GM12878 (cell line): ENCODE results near the gene TOP2A. TPM values are rescaled to one million over a fixed set of nuclear protein-coding genes. Genes with fewer than 3 reads are reported as not detected.

Experiments
- ATAC-seq: fragments of 200-7000 bp; cut with Tn5 transposase; 3 replicates; pipeline ENCODE4 v1.9.1; 2020; ENCODE audit warnings: mild to moderate bottlenecking, moderate library complexity
- BruUV-seq: library from RNA; stranded (reverse); fragments of 400-500 nt; replicated peaks from 2 replicates; lab custom pipeline; 2021; lab: Mats Ljungman, UMichigan
- CTCF ChIA-PET: fragments of 300-600 bp; sonication (Branson Sonifier 250); formaldehyde crosslinking; extraction: SDS; loops from one replicate; lab custom pipeline; 2021; ENCODE audit warnings: inconsistent platforms; lab: Yijun Ruan, JAX
- POLR2A ChIA-PET: fragments of 350-600 bp; formaldehyde crosslinking; extraction: SDS; loops from one replicate; lab custom pipeline; 2021; ENCODE audit warnings: inconsistent platforms; lab: Charles Lee
- RAD21 ChIA-PET: fragments of 300-600 bp; sonication (Branson Sonifier 250); formaldehyde crosslinking; loops from one replicate; lab custom pipeline; 2023; ENCODE audit warnings: antibody characterized with exemption; ENCODE audit not compliant: unreplicated experiment; lab: Charles Lee
- SMC1A ChIA-PET: fragments of 300-600 bp; sonication (Branson Sonifier 250); formaldehyde crosslinking; loops from one replicate; lab custom pipeline; 2023; ENCODE audit not compliant: unreplicated experiment, uncharacterized antibody; lab: Charles Lee
- DNase-seq: peaks from one replicate; pipeline ENCODE4 v3.0.0-alpha.2; 2011; ENCODE audit warnings: low read depth, low spot score
- FAIRE-seq: peaks from 3 replicates; lab custom pipeline; 2011; peaks lifted over from hg19 to GRCh38; lab: Jason Lieb, UNC
- H2AFZ ChIP-seq: 2 replicates; pipeline ENCODE4 v1.6.0; 2011; ENCODE audit warnings: low read depth, low read length, control low read depth; ENCODE audit not compliant: control insufficient read depth
- H3K27ac ChIP-seq: 2 replicates; pipeline ENCODE4 v1.5.1; 2011; ENCODE audit warnings: control low read depth; ENCODE audit not compliant: control insufficient read depth, insufficient read depth
- H3K27me3 ChIP-seq, 2 experiments: replicated peaks in 1 of 2; 2 replicates each; pipeline versions ENCODE4 v1.6.0 to v1.6.1; 2011; ENCODE audit warnings: low read length in 1 of 2; ENCODE audit not compliant: control insufficient read depth in 2 of 2, insufficient read depth in 2 of 2
- H3K36me3 ChIP-seq, 2 experiments: 2 replicates each; pipeline ENCODE4 v1.5.1; 2011; ENCODE audit warnings: low read length in 1 of 2; ENCODE audit not compliant: control insufficient read depth in 2 of 2, insufficient read depth in 2 of 2
- H3K4me1 ChIP-seq: 2 replicates; pipeline ENCODE4 v1.6.1; 2011; ENCODE audit warnings: mild to moderate bottlenecking, low read length, moderate library complexity, mixed read lengths; ENCODE audit not compliant: control insufficient read depth, insufficient read depth
- H3K4me2 ChIP-seq: 2 replicates; pipeline ENCODE4 v1.6.0; 2011; ENCODE audit warnings: control low read depth; ENCODE audit not compliant: control insufficient read depth, insufficient read depth
- H3K4me3 ChIP-seq: fragments of 200-600 bp; sonication (generic); 2 replicates; pipeline ENCODE4 v1.5.1; 2016
- H3K79me2 ChIP-seq: 2 replicates; pipeline ENCODE4 v1.6.0; 2011; ENCODE audit warnings: low read length; ENCODE audit not compliant: control insufficient read depth, insufficient read depth
- H3K9ac ChIP-seq: 2 replicates; pipeline ENCODE4 v1.8.0; 2011; ENCODE audit warnings: low read length, control low read depth, mixed read lengths; ENCODE audit not compliant: control insufficient read depth, insufficient read depth
- H3K9me3 ChIP-seq: replicated peaks from 3 replicates; pipeline ENCODE4 v1.5.1; 2011; ENCODE audit warnings: mild to moderate bottlenecking, low read length; ENCODE audit not compliant: control insufficient read depth, insufficient read depth
- H4K20me1 ChIP-seq: 2 replicates; pipeline ENCODE4 v1.6.0; 2011; ENCODE audit not compliant: control insufficient read depth, insufficient read depth
- BMI1 ChIP-seq: fragments of 450-650 bp; IDR thresholded peaks from 2 replicates; pipeline ENCODE4 v1.6.1; 2016; ENCODE audit warnings: mild to moderate bottlenecking, moderate library complexity, borderline replicate concordance
- CBX3 ChIP-seq: fragments of 200-600 bp; sonication (generic); IDR thresholded peaks from 2 replicates; pipeline ENCODE4 v1.6.1; 2016; ENCODE audit warnings: low read depth, borderline replicate concordance
- EED ChIP-seq: sonication (generic); IDR thresholded peaks from 2 replicates; pipeline ENCODE4 v1.6.1; 2016; ENCODE audit warnings: antibody characterized with exemption, low read depth
- FOXK2 ChIP-seq: fragments of 450-650 bp; IDR thresholded peaks from 2 replicates; pipeline ENCODE4 v1.6.1; 2017; ENCODE audit warnings: mild to moderate bottlenecking, moderate library complexity
- HCFC1 ChIP-seq: fragments of 150-350 bp; IDR thresholded peaks from 2 replicates; pipeline ENCODE4 v1.6.1; 2014; ENCODE audit warnings: low read length
- RUNX3 ChIP-seq: IDR thresholded peaks from 2 replicates; pipeline ENCODE4 v1.6.1; 2012; ENCODE audit warnings: low read length, inconsistent platforms
- SIX5 ChIP-seq: IDR thresholded peaks from 2 replicates; pipeline ENCODE4 v1.6.1; 2011; ENCODE audit warnings: mild to moderate bottlenecking, low read depth, low read length, moderate library complexity; ENCODE audit not compliant: severe bottlenecking
- YBX1 ChIP-seq: fragments of 450-650 bp; IDR thresholded peaks from 2 replicates; pipeline ENCODE4 v1.6.1; 2016; ENCODE audit warnings: antibody characterized with exemption
- WGBS: methylation state at CpG from one replicate; pipeline ENCODE4 v1.1.6; 2016; ENCODE audit warnings: low lambda C conversion rate; ENCODE audit not compliant: insufficient replicate concordance, insufficient coverage; ENCODE audit errors: missing lambda C conversion rate; 5-methylcytosine and 5-hydroxymethylcytosine counted together
- in situ Hi-C: fragments of 300-500 bp; cut with MboI; formaldehyde crosslinking; loops from 9 replicates; pipeline ENCODE4 v1.14.3; 2018; ENCODE audit warnings: mixed read lengths
- intact Hi-C: fragments of 100-400 bp; cut with micrococcal nuclease; formaldehyde crosslinking; loops from one replicate; pipeline ENCODE4 v1.14.2; 2022; ENCODE audit not compliant: unreplicated experiment
- polyA plus RNA-seq, 11 experiments: library from polyadenylated mRNA; depleted of rRNA in 4 of 11; unstranded in 6 of 11; stranded (reverse) in 5 of 11; fragments of >200 nt; fragmentation: Nextera tagmentation in 4 of 11; fragmentation: Illumina TruSeq in 1 of 11; extraction: Ambion mirVana in 4 of 11; extraction: Trizol in 1 of 11; gene quantifications; 1 replicate in 1 of 11; 2 replicates in 10 of 11; pipeline versions ENCODE4 v1.2.1 to v1.2.3, GENCODE V29; 2011 to 2016; ENCODE audit warnings: inconsistent platforms in 2 of 11, missing spikeins in 2 of 11, low read depth in 1 of 11
- total RNA-seq, 4 experiments: library from RNA; depleted of rRNA in 3 of 4; stranded (reverse); fragments of >200 nt in 3 of 4; fragmentation: Illumina TruSeq in 1 of 4; extraction: Trizol in 1 of 4; gene quantifications; 2 replicates each; pipeline versions ENCODE4 v1.2.1 to v1.2.3, GENCODE V29; 2013 to 2021
- TF ChIP-seq, protein P1 (sequence below): fragments of 450-650 bp; IDR thresholded peaks from 2 replicates; pipeline ENCODE4 v1.6.1; 2016; ENCODE audit warnings: mild to moderate bottlenecking

TOP2A gene
- total and polyA plus RNA-seq, 10 of the 15 experiments (the other 5 are each of a cell fraction or from before 2014, with no cell fraction given): 117 to 275 (median 232) TPM

- no peaks in the 10 kb centered on the region for H3K79me2 ChIP-seq
- H3K4me3 ChIP-seq: no peak overlapping the region
- no peaks in the 10 kb centered on the region for H3K27me3 ChIP-seq
- no peaks in the 10 kb centered on the region for H3K36me3 ChIP-seq
- no peaks in the 10 kb centered on the region for H4K20me1 ChIP-seq
- intact Hi-C loops: no loop called here
- no peak for DNase-seq
- ChIA-PET RAD21 (no interaction called here), CTCF (interaction anchor here (1.3 to 2.0 kb wide), 2 partner anchors 17 to 46 kb away, joined by 3 to 5 read pairs; partner anchors contain the start of gene TOP2A), SMC1A (interaction anchor here (1.3 to 1.8 kb wide), 2 partner anchors 18 to 160 kb away, joined by 4 to 7 read pairs; no protein-coding TSS in a partner anchor), POLR2A (no interaction called here)
- H3K9ac ChIP-seq: no peak overlapping the region
- peaks cover 1% of the 10 kb centered on the region; the same call in 1 of the 3 replicates for H3K9me3 ChIP-seq
- ATAC-seq: peak; percentile 76
- 57% methylated on average over 16 of the region's 16 CpGs for WGBS
- FAIRE-seq: no peak
- no peak overlapping the region for H2AFZ ChIP-seq
- H3K27ac ChIP-seq: no peak overlapping the region
- in situ Hi-C loops: no loop called here
- H3K4me2 ChIP-seq: no peak overlapping the region
- BruUV-seq: no TSS peak
- H3K4me1 ChIP-seq: no peaks in the 10 kb centered on the region
- TF ChIP-seq, protein P1, sequence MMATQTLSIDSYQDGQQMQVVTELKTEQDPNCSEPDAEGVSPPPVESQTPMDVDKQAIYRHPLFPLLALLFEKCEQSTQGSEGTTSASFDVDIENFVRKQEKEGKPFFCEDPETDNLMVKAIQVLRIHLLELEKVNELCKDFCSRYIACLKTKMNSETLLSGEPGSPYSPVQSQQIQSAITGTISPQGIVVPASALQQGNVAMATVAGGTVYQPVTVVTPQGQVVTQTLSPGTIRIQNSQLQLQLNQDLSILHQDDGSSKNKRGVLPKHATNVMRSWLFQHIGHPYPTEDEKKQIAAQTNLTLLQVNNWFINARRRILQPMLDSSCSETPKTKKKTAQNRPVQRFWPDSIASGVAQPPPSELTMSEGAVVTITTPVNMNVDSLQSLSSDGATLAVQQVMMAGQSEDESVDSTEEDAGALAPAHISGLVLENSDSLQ: no peak
- peak; percentile 62 for TF ChIP-seq SIX5
- TF ChIP-seq RUNX3: peak; percentile 32; the same call in 1 of the 2 replicates
- no peak for TF ChIP-seq CBX3
- TF ChIP-seq FOXK2: no peak
- TF ChIP-seq EED: no peak
- TF ChIP-seq YBX1: no peak
- TF ChIP-seq BMI1: no peak
- peak; percentile 48; the same call in 1 of the 2 replicates for TF ChIP-seq HCFC1
- TF ChIP-seq, all 136 proteins: peak for 3
These were observed 46.3 kb downstream of the TOP2A start for GRCh38 chr17:40371261-40371929.
